A549 treated with CpdA at 1 μM for 4 hours (cell line): Measurements from ENCODE around the gene SLC25A25. TPM values are rescaled to one million over a fixed set of nuclear protein-coding genes. Genes with fewer than 3 reads are reported as not detected.

Experiments
- total RNA-seq: library from RNA; stranded (reverse); fragments of 200-300 nt; extraction: Qiagen RNA extraction; gene quantifications from 5 replicates; pipeline ENCODE4 v1.2.3, GENCODE V29; 2022; ENCODE audit warnings: low read depth

The SLC25A25 gene
- 8.1 to 9.8 TPM (median 8.2 TPM) in 5 replicates for total RNA-seq

DNA sequence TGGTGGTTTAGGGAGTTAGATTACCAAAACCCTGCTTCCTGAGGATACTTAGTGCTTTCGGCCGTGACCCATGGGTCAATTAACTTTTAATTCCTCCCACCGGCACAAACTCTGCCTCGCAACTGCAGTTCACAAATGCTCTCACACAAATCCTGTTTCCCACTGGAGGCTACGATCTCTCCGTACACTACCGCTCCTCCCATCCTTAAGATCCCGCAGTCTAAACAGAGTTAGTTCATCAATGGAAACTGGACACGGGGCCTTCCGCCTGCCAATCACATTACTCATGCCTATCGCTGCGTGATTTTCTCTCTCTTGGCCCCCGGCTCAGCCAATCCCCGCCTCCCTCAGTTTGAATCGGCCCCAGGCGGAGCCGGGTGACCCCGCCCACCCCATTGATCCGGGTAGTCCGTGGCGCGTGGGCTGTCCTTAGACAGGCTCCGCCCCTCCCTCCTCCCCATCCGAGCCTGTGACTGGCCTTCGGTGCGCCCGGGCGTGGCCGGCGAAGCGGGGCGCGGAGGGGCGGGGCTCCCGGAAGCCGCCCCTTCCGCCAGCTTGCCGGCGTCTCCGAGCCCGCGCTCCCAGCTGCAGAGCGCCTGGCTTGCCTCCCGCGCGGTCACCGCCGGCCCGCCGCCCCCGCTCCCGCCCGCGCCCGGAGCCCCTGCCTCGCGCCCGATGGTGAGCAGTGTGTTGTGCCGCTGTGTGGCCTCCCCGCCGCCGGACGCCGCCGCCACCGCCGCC, at the start of gene SLC25A25:
TSS of gene SLC25A25 (plus strand) at position 588 of the 741 bp plus-strand sequence. CDS start at position 676, 88 bp downstream.

GRCh38 chr9:128066713-128067644, 1.1 kb upstream of the SLC25A25 start, which contains the start of gene NAIF1:
TSS of gene NAIF1 (minus strand) at chr9:128067320. CDS start at chr9:128067101, 219 bp downstream.

GRCh38 chr9:128127568-128127989, 59.5 kb downstream of the SLC25A25 start, which contains the start of gene PTGES2:
TSS of gene PTGES2 (minus strand) at chr9:128127729. CDS start at chr9:128127717, 12 bp downstream.

DNA sequence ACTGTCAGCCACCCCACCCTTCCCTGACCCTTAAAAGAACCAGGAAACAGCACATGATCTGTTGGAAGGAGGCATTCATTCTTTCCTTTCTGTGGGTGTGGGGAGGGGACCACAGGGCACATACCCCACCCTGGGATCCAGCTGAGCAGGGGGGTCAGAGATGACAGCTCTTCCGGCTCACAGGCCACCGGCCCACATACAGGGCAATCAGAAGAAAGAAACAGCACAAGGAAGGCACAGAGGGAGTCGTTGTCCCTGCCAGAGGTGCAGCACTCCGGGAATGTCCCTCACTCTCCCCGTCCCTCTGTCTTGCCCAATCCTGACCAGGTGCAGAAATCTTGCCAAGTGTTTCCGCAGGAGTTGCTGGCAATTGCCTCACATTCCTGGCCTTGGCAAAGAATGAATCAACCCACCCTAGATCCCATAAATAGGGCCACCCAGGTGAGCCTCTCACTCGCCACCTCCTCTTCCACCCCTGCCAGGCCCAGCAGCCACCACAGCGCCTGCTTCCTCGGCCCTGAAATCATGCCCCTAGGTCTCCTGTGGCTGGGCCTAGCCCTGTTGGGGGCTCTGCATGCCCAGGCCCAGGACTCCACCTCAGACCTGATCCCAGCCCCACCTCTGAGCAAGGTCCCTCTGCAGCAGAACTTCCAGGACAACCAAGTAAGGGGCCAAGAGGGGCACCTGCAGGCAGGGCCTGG, 81.1 kb downstream of the SLC25A25 start, which contains the start of gene LCN2:
TSS of gene LCN2 (plus strand) at position 453 of the 701 bp plus-strand sequence. CDS start at position 526, 73 bp downstream.

Other genes starting within 250 kb of the SLC25A25 start
- 0.09 to 0.31 TPM (median 0.17 TPM) in 5 replicates for gene ENG, start 213.6 kb upstream of the SLC25A25 start, total RNA-seq
- gene AK1, start 190.6 kb upstream of the SLC25A25 start, total RNA-seq = 43.4 to 83.0 TPM (median 68.3 TPM) in 5 replicates
- 20.1 to 26.9 TPM (median 24.5 TPM) in 5 replicates for gene ST6GALNAC6, start 168.6 kb upstream of the SLC25A25 start, total RNA-seq
- gene ST6GALNAC4, start 151.2 kb upstream of the SLC25A25 start, total RNA-seq = 14.4 to 25.1 TPM (median 22.1 TPM) in 5 replicates
- 1.5 to 2.6 TPM (median 1.8 TPM) in 5 replicates for gene PIP5KL1, start 137.5 kb upstream of the SLC25A25 start, total RNA-seq
- gene DPM2, start 130.4 kb upstream of the SLC25A25 start, total RNA-seq = 34.3 to 50.2 TPM (median 46.5 TPM) in 5 replicates
- gene EEIG1, start 87.2 kb upstream of the SLC25A25 start, total RNA-seq = 65.8 to 85.4 TPM (median 74.9 TPM) in 5 replicates
- gene NAIF1, start 912 bp upstream of the SLC25A25 start, total RNA-seq = 5.4 to 8.4 TPM (median 8.2 TPM) in 5 replicates
- gene PTGES2, start 59.5 kb downstream of the SLC25A25 start, total RNA-seq = 69.0 to 104 TPM (median 95.2 TPM) in 5 replicates
- gene LCN2, start 81.2 kb downstream of the SLC25A25 start, total RNA-seq = 1.0 to 5.7 TPM (median 3.3 TPM) in 5 replicates
- gene BBLN, start 92.0 kb downstream of the SLC25A25 start, total RNA-seq = 40.0 to 66.7 TPM (median 60.4 TPM) in 5 replicates
- gene CIZ1, start 123.3 kb downstream of the SLC25A25 start, total RNA-seq = 68.6 to 92.4 TPM (median 89.9 TPM) in 5 replicates
- 82.3 to 102 TPM (median 86.9 TPM) in 5 replicates for gene DNM1, start 135.1 kb downstream of the SLC25A25 start, total RNA-seq
- 46.7 to 56.1 TPM (median 50.3 TPM) in 5 replicates for gene GOLGA2, start 207.8 kb downstream of the SLC25A25 start, total RNA-seq
- 45.4 to 49.3 TPM (median 48.8 TPM) in 5 replicates for gene SWI5, start 208.0 kb downstream of the SLC25A25 start, total RNA-seq